Activated CD8-positive, alpha-beta memory T cell treated with anti-CD3 and anti-CD28 coated beads, Interleukin-2, amount 50 U/mL, for 4 hours (primary cell): ENCODE results near the gene ZNF598.

Experiments used
- DNase-seq: peaks from one replicate; pipeline ENCODE4 v3.0.0-alpha.2; 2020

ZNF598 gene

DNA sequence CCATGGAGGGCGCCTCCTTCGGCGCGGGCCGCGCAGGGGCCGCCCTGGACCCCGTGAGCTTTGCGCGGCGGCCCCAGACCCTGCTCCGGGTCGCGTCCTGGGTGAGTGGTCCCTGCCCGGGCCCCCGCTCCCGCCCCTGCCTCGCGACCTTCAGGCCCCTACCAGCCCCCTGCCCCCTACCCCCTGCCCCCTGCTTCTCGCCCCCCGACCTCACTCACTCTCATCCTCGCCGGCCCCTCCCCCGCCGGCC lies 19.6 kb downstream of the ZNF598 start:
- no peak for DNase-seq

DNA sequence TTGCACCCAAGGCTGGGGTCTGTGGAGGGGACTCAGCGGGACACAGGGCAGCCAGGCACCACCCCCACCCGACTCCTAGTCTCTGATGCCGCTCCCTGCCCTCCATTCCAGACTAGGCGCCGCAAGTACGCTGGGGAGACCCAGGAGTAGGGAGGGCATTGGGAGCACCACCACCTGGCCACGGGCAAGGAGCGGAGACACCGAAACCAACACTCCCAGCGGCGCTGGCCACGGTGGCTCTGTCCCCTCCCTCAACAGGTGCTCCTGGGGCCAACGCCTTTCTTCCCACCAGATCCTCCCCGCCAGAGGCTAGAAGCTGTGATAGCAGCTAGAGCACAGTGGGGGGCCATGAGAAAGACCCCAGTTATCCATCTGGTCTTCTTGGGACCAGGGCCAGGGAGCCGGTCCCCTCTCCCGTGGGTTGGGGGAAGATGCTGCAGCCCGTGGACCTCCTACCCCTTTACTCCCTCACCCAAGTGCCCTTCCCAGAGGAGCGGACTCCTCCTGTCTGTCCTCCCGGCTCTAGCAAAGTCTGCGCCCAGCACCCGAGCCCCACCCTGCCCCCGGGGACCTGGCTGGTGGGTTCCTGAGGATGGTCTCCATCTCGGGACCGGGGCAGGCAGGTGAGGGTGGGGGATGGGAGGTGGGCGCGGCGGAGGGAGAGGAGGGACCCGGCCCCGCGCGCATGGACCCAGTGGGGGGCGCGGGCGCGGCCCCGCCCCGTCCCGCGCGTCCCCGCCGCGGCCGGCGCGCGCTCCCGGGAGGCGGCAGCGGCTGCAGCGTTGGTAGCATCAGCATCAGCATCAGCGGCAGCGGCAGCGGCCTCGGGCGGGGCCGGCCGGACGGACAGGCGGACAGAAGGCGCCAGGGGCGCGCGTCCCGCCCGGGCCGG lies 20.2 kb downstream of the ZNF598 start, which contains the start of gene SYNGR3:
Gene SYNGR3, plus strand, starts transcription at position 762 of the 892 bp plus-strand sequence. CDS start 133 bp downstream, outside the sequence.
- DNase-seq, result no peak

DNA sequence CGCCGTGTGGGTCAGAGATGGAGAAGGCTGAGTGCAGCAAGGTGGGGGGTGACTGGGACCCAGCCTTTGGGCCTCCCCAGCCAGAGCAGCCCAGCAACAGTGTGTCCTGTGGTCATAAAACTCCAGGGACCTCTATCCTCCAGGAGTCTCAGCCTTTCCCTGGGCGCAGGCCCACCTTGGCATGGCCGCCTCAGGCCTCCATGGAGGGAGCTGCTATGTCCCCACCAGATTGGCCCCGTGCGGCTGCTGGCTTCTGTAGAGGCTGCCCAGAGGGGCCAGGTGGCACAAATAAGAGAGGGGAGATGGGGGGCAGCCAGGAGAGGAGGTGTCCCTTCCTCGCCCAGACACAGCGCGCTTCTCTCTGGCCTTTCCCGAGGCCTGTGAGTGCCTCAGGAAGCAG lies 22.4 kb downstream of the ZNF598 start:
- no peak for DNase-seq

DNA sequence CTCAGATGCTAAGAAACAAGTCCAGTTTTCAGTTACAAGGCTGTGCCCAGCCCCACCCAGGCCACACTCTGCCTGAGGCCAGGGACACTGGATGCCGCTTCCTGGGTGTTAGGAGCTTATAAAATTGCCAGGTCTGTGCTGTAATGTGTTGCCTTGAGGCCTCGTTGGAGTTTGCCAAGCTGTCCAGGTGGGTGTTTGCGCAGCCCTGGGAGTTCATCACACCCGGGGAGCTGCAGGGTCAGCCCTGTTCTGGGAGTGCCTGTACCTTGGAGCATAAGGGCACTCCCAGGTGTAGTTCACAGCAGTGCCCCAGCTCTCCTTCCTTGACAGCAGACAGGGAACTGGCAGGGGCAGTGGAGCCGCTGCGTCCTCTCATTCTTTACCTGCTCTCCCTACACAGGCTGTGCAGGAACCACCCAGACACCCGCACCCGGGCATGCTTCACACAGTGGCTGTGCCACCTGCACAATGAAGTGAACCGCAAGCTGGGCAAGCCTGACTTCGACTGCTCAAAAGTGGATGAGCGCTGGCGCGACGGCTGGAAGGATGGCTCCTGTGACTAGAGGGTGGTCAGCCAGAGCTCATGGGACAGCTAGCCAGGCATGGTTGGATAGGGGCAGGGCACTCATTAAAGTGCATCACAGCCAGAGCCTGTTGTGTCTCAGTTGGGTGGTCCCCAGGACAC lies 24.0 kb downstream of the ZNF598 start:
- no peak for DNase-seq

DNA sequence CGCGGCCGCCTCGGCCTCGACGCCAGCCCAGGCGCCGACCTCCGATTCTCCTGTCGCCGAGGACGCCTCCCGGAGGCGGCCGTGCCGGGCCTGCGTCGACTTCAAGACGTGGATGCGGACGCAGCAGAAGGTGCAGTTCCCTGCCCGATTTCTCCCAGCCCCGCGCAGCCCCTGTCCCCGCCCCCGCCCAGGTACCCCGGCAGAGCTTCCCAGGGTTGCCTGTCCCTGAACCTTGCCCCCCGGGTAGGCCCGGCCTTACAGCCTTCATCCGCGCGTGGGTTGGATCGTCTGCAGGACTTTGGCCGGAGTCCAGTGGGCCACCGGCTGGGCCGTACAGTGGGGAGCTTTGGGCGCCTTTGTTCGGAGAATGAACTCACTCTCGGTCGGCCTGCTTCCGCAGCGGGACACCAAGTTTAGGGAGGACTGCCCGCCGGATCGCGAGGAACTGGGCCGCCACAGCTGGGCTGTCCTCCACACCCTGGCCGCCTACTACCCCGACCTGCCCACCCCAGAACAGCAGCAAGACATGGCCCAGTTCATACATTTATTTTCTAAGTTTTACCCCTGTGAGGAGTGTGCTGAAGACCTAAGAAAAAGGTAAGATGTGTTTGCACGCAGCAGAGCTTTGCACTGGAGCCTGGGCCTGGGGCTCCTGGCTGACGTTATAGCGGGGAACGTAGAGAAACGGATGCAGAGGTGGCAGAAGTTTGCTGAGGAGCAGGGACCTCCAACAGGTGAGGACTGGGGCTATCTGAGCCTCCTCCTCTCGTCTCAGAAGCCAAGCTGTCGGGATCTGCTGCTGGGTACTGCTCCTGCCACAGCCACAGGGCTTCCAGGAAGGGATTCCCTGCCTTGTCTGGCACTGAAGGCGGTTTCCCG lies 25.0 kb downstream of the ZNF598 start:
- no peak for DNase-seq

DNA sequence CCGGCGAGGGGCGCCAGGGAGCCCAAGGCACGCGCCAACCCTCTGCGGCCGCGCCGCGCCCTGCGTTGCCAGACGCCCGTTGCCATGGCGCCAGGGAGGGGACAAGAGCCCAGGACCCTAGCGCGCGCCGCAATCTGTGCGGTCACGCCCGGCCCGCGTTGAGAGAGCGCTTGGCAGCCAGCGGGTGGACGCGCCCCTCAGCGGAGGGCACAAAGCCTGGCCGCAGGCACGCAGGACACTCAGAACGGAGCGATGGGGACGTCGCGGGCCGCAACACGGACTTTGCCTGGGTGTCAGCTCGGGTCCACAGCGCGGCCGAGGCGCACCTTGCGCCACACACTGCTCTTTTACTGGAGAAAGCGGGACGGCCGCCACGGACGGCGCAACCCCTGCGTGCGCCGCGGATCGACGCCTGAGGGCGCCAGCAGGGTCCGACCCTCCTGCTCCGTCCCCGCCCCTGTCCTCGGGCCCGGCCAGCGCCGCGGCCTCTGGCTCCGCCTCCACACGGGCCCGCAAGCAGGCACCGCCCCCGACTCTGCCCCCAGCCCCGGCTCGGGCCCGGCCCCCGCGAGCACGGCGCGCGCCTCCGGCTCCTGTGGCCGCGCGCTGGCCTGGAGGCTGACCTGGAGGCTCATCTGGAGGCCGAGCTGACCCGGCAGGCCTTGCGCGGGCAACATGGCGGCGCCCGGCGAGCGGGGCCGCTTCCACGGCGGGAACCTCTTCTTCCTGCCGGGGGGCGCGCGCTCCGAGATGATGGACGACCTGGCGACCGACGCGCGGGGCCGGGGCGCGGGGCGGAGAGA lies 25.9 kb downstream of the ZNF598 start, which contains the start of gene GFER:
Gene GFER, plus strand, starts transcription at position 650 of the 803 bp plus-strand sequence. Its CDS starts 26 bp downstream, at position 676.
- DNase-seq, result peak; percentile 64

DNA sequence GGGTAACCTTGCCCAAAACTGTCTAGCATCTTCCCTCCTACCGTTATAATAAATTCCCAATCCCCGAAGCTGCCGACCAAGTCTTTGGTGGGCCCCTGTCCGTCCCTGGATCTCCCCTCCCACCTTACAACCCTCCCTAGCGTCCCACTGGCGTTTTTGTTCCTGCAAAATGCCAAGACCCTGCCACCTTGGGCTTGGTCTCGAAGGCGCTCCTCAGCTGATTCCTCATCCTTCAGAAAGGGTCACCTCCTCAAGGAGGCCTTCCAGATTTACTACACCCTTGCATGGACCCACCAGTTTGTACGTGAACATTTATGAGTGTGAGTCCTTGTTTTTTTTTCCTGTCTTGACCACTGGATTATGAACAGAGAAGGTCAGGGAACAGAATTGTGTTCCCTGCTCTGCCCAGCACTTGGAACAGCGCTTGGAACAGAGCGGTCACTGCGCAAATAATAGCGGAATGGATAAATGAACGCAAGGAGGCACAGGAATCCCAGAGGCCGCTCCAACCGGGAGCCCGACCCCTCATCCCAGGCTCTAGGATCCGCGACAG lies 26.6 kb downstream of the ZNF598 start:
- no peak for DNase-seq

DNA sequence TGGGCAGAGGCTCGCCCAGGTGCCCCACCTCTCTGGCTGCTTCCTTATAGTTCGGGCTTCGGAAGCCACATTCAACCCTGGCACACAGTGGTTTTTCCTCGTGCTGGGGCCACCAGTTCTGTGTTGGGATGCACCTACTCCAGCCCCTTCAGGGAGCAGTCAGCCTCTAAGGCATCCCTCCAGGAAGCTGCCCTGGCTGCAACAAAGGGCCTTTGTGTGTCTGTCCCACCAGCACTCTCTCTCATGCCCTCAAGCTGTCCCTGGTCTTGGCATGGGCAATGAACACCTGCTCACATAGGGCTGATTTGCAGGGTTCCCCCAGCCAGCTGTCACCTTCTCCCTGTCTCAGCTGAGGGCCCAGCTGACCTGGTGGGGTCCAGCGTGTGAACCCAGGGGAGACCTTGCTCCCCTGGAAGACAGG lies 27.6 kb downstream of the ZNF598 start:
- DNase-seq, result no peak

DNA sequence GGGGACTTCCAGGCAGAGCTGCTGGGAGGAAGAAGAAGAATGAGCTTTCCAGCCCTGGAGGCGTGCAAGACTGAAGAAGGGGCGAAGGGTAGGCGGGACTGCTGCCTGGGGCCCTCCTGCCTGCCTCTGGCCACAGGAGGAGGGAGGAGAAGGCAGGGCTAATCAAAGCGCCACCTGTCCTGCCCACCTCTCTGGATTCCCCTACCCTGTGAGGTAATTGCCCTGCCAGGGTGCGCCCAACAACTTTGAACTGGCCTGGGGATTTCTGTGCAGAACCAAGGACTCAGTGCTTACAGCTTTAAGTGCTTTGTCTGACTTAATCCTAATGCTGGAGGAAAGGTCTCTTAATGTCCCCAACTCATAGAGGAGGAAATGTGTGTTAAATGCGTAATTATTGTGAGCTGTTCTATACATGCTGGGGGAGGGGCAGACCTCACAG lies 28.2 kb downstream of the ZNF598 start, which contains the start of gene NOXO1:
Gene NOXO1, minus strand, starts transcription at position 72 of the 439 bp plus-strand sequence. CDS start 290 bp downstream, outside the sequence.
- no peak for DNase-seq

DNA sequence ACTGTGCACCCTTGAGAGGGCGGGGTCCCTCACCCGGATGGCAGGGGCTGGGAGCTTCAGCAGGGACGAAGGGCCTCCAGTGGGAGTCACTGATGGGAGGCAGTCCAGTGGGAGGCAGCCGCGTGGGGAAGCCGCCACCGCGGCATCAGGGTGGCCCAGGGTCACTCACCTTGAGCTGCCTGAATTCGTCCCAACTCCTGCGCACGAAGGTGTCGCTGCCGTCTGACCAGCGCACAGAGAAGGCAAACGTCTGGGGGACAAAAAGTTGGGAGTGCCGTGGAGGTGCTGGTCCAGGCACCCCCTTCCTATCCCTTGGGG lies 28.9 kb downstream of the ZNF598 start:
- DNase-seq, result no peak

DNA sequence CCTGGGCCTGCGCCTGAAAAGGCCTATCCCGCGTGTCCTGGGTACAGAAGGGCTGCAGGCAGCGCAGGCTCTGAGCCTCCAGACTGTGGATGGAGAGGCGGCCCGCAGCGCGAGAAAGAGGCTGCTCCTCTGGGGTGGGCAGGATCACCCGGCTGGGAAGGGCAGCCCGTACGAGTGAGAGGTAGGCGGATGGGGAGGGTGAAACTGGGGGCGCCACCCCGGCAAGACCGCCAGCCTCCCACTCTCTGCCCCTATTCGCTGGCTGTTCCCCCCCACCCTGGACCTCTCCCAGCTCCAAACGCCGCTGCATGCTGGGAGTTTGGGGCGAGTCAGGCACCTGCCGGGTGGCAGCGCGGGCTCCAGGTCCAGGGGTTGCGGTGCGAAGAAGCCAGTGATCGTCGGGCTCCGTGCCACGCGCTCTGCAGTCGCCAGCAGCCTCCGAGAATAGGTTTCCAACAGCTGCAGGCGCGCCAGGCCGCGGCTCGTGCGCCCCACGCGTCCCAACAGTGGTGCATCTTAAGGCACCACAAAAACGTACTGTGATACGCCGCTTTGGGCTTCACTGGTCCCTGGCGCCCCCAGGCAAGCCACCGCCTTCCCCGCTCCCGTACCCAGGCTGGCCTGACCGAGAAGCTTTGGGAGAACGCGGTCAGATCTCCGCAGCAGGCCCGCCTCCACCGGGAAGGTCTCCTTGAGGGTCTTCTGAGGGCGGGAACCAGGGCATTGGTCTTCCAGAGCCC lies 29.4 kb downstream of the ZNF598 start:
- no peak for DNase-seq

DNA sequence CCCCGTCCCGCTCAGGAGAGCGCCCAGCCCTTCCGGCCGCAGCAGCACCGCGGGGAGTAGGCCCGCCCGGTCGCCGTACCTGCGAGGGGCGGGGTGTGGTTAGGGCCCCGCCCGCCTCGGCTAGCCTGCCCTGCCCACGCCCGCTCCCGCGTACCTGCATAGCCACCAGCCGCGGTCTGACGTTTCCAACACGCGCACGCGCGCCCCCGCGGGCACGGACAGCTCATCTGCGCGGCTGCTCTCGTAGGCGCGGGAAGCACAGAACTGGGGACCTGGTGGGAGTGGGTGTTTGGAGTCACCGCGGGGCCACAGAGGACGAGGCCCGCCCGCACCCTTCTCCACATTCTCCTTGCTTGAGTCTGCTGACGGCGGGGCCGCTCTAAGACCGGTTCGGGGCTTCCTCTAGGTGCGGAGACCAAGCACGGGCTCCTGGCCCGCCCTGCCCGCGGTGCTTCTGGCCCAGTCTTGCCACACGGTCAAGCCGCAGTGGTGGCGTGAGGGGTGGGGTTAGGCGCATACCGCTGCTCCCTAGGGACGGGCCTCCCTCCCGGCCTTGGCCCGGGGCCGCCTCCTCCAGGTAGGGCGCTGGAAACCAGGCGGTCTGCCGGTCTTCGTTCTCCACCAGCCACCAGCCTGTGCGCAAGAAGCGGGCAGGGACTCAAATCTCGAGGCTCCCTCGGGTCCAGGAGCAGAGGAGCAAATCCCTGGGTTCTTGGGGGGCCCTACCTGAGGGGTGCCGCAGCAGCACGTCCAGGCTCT lies 30.2 kb downstream of the ZNF598 start:
- DNase-seq, result peak; percentile 59

DNA sequence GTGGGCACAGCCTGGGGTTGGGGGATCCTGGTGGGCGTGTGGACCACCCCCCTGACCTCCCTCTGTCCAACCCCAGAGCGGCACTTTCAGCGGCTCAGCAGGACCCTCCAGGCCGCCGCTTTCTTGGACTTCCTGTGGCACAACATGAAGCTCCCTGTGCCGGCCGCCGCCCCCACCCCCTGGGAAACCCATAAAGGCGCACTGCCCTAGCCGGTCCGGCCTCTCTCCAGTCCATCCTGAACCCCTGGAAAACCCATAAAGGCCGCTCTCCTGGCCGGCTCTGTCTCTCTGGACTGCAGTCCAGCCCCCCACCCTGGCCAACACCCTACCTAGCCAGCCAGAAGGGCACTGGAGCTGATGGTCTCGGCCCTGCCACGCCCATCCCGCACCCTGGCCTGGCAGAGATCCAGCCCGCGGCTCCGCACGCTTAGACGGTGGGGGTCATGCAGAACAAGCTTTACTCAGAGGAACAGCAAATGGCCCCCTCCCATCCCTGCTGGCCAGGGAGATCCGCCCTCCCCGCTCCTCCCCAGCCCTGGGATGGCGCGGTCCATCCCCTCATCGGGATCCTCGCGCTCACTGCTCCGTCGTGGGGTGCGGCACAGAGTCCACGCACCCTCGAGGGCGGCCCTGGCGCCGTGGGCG lies 31.0 kb downstream of the ZNF598 start:
- no peak for DNase-seq

DNA sequence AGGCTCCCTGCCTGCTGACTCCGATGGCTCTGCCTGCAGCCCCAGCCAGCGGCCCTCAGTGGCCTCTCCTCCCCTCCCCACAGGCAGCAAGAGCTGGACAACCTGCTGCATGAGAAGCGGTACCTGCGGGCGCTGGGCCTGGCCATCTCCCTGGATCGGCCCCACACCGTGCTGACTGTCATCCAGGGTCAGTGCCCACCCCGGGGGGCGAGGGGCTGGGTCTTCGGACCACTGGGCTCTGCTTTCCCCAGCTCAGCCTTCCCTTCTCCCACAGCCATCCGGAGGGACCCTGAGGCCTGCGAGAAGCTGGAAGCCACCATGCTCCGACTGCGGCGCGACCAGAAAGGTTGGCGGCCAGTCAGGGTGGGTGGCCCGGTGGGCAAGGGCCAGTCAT lies 31.7 kb downstream of the ZNF598 start:
- no peak for DNase-seq

DNA sequence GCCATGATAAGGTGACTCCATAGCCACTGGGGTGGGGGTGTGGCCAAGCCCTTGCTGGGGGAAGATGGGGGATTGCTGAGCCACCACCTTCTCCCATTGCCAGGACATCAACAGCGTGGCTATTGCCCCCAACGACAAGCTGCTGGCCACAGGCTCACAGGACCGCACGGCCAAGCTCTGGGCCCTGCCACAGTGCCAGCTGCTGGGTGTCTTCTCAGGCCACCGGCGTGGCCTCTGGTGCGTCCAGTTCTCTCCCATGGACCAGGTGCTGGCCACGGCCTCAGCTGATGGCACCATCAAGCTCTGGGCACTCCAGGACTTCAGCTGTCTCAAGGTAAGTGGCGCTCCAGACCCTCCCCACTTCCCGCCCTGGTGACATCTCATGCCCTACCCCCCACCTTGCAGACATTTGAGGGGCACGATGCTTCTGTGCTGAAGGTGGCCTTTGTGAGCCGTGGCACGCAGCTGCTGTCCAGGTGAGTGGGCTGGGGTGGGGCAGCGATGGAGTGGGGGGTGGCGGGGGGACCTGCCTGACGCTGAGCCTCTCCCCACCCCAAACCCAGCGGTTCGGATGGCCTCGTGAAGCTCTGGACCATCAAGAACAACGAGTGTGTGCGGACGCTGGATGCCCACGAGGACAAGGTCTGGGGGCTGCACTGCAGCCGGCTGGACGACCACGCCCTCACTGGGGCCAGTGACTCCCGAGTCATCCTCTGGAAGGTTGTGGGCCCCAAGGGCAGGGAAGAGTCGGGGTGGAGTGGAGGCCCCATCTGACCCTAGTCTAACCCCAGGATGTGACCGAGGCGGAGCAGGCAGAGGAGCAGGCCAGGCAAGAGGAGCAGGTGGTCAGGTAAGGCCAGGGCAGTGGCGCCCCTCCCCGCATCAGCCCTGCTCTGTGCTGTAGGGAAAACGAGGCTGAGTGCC lies 32.4 kb downstream of the ZNF598 start:
- DNase-seq, result no peak

DNA sequence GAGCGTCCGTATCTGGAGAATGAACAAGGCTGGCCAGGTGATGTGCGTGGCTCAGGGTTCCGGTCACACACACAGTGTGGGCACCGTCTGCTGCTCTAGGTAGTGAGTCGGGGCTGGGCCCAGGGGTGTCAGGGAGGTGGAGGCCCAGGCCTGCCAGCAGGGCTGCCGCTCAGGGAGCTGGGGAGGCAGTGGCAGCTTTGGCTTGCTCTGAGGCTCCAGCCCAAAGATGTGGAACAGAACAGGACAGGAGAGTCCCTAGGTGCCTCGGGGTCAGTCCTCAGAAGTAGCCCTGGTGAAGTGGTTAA lies 33.5 kb downstream of the ZNF598 start:
- no peak for DNase-seq

DNA sequence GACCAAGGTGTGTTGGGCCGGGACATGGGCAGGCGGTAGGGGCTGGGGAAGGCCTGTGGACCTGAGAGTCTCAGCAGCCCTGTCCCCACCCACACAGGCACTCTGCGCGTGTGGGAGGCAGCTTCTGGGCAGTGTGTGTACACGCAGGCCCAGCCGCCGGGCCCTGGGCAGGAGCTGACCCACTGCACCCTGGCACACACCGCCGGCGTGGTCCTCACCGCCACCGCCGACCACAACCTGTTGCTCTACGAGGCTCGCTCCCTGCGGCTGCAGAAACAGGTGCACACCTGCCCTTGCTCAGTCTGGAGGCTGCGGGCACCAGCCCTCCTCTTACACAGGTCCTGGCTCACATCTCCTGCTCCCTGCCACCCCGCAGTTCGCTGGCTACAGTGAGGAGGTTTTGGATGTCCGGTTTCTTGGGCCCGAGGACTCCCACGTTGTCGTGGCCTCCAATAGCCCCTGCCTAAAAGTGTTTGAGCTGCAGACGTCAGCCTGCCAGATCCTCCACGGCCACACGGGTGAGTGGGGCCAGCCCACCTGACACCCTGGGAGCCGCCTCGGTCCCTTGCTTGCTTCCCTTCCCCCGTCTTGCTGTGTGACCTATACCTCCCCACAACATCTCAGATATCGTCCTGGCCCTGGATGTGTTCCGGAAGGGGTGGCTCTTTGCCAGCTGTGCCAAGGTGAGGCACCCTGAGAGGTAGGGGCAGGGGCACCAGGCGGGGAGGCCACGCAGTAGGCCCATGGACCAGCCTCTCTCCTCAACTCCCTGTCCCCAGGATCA lies 34.0 kb downstream of the ZNF598 start:
- no peak for DNase-seq
